SK-N-MC (cell line): ENCODE measurements around the gene DNER.

ENCODE experiments used
- DNase-seq: peaks from one replicate; pipeline ENCODE4 v3.0.0-alpha.2; 2011; ENCODE audit warnings: low read depth, low spot score
- H3K27ac ChIP-seq: fragments of 200-600 bp; sonication (generic); 2 replicates; pipeline ENCODE4 v1.5.1; 2016; ENCODE audit warnings: mixed run types
- H3K36me3 ChIP-seq: fragments of 200-600 bp; sonication (generic); 2 replicates; pipeline ENCODE4 v1.6.1; 2017; ENCODE audit warnings: antibody characterized with exemption, low read length, mixed read lengths; ENCODE audit not compliant: insufficient read depth
- H3K4me3 ChIP-seq: fragments of 200-600 bp; sonication (generic); 2 replicates; pipeline ENCODE4 v1.5.1; 2016
- H3K9ac ChIP-seq: fragments of 200-600 bp; sonication (generic); 2 replicates; pipeline ENCODE4 v1.8.0; 2017; ENCODE audit warnings: mixed run types, mixed read lengths; ENCODE audit not compliant: insufficient read length
- H3K9me3 ChIP-seq: fragments of 200-600 bp; sonication (generic); 2 replicates; pipeline ENCODE4 v1.6.1; 2017; ENCODE audit warnings: low read depth, mild to moderate bottlenecking, antibody characterized with exemption, low read length, moderate library complexity, mixed read lengths
- EZH2 ChIP-seq: fragments of 200-600 bp; sonication (generic); IDR thresholded peaks from one replicate; pipeline ENCODE4 v1.6.1; 2017; ENCODE audit warnings: antibody characterized with exemption
- FOXP2 ChIP-seq: optimal IDR thresholded peaks from 2 replicates; pipeline ENCODE3; 2011; ENCODE audit warnings: mild to moderate bottlenecking, moderate library complexity; ENCODE audit not compliant: insufficient read depth; ENCODE audit errors: extremely low read length, control extremely low read depth
- POLR2AphosphoS5 ChIP-seq: IDR thresholded peaks from 2 replicates; pipeline ENCODE4 v1.6.1; 2012; ENCODE audit warnings: mild to moderate bottlenecking, low read depth, low read length, borderline replicate concordance

The DNER gene

GRCh38 chr2:229563388-229563787, 151.0 kb downstream of the DNER start:
- TF ChIP-seq EZH2 = no peak
- TF ChIP-seq FOXP2 = no peak
- no peak for TF ChIP-seq POLR2AphosphoS5
- no peak overlapping the region for H3K9ac ChIP-seq
- DNase-seq = no peak

GRCh38 chr2:229562472-229563127, 151.8 kb downstream of the DNER start:
- TF ChIP-seq POLR2AphosphoS5 (no peak), FOXP2 (no peak), EZH2 (no peak)
- H3K9me3 ChIP-seq = no peaks in the 10 kb centered on the region
- no peaks in the 10 kb centered on the region for H3K36me3 ChIP-seq
- no peak overlapping the region for H3K9ac ChIP-seq
- DNase-seq = no peak
- H3K27ac ChIP-seq = no peak overlapping the region
- no peak overlapping the region for H3K4me3 ChIP-seq

More at GRCh38 chr2:229563388-229563787, 151.0 kb downstream of the DNER start:
- no peak overlapping the region for H3K27ac ChIP-seq
- no peaks in the 10 kb centered on the region for H3K9me3 ChIP-seq
- no peak overlapping the region for H3K4me3 ChIP-seq
- H3K36me3 ChIP-seq = no peaks in the 10 kb centered on the region

GRCh38 chr2:229559986-229560385, 154.4 kb downstream of the DNER start:
- Histone ChIP-seq H3K27ac (no peak overlapping the region), H3K9ac (no peak overlapping the region), H3K9me3 (no peaks in the 10 kb centered on the region), H3K4me3 (no peak overlapping the region), H3K36me3 (no peaks in the 10 kb centered on the region)
- DNase-seq = no peak
- TF ChIP-seq EZH2 (no peak), POLR2AphosphoS5 (no peak), FOXP2 (no peak)

GRCh38 chr2:229553091-229553490, 161.3 kb downstream of the DNER start:
- Histone ChIP-seq H3K9me3 (no peaks in the 10 kb centered on the region), H3K36me3 (no peaks in the 10 kb centered on the region), H3K9ac (no peak overlapping the region), H3K27ac (no peak overlapping the region), H3K4me3 (no peak overlapping the region)
- DNase-seq = no peak
- no peak for TF ChIP-seq EZH2
- TF ChIP-seq POLR2AphosphoS5 = no peak
- TF ChIP-seq FOXP2 = no peak

- H3K9me3 ChIP-seq = no peaks in the 10 kb centered on the region
- H3K27ac ChIP-seq = no peak overlapping the region
- no peak overlapping the region for H3K9ac ChIP-seq
- TF ChIP-seq FOXP2 = no peak
- TF ChIP-seq EZH2 = no peak
- no peak for TF ChIP-seq POLR2AphosphoS5
- H3K4me3 ChIP-seq = no peak overlapping the region
- H3K36me3 ChIP-seq = no peaks in the 10 kb centered on the region
- no peak for DNase-seq
Observed at GRCh38 chr2:229543176-229543873, 171.0 kb downstream of the DNER start.

GRCh38 chr2:229539628-229540027, 174.7 kb downstream of the DNER start:
- Histone ChIP-seq H3K27ac (no peak overlapping the region), H3K4me3 (no peak overlapping the region), H3K9me3 (no peaks in the 10 kb centered on the region), H3K36me3 (no peaks in the 10 kb centered on the region), H3K9ac (no peak overlapping the region)
- TF ChIP-seq EZH2 (no peak), POLR2AphosphoS5 (no peak), FOXP2 (no peak)
- no peak for DNase-seq

- no peak for DNase-seq
- H3K9me3 ChIP-seq = no peaks in the 10 kb centered on the region
- H3K4me3 ChIP-seq = no peak overlapping the region
- no peak overlapping the region for H3K27ac ChIP-seq
- TF ChIP-seq POLR2AphosphoS5 (no peak), EZH2 (no peak), FOXP2 (no peak)
- no peak overlapping the region for H3K9ac ChIP-seq
- H3K36me3 ChIP-seq = no peaks in the 10 kb centered on the region
Observed at GRCh38 chr2:229531594-229531993, 182.8 kb downstream of the DNER start.

- no peak overlapping the region for H3K9ac ChIP-seq
- TF ChIP-seq EZH2 (no peak), FOXP2 (no peak), POLR2AphosphoS5 (no peak)
- no peak for DNase-seq
- H3K4me3 ChIP-seq = no peak overlapping the region
- H3K27ac ChIP-seq = no peak overlapping the region
- no peaks in the 10 kb centered on the region for H3K9me3 ChIP-seq
- no peaks in the 10 kb centered on the region for H3K36me3 ChIP-seq
Observed at GRCh38 chr2:229530434-229530833, 183.9 kb downstream of the DNER start.
